Caco-2 (cell line): ENCODE data around the gene CBFA2T2. TPM values are rescaled to one million over a fixed set of nuclear protein-coding genes. Genes with fewer than 3 reads are reported as not detected.
"Not testable (repeated sequence)": the region's sequence is repeated elsewhere in the genome, so short reads cannot be mapped to it uniquely, and the experiment has no call there.

ENCODE experiments used
- BruUV-seq: library from RNA; stranded (reverse); fragments of 400-500 nt; replicated peaks from 2 replicates; lab custom pipeline; 2021; lab: Mats Ljungman, UMichigan
- CTCF ChIA-PET: fragments of 300-600 bp; sonication (Branson Sonifier 250); formaldehyde crosslinking; loops from one replicate; lab custom pipeline; 2022; ENCODE audit warnings: antibody characterized with exemption; lab: Charles Lee
- POLR2A ChIA-PET: fragments of 300-600 bp; sonication (Branson Sonifier 250); formaldehyde crosslinking; loops from one replicate; lab custom pipeline; 2022; ENCODE audit warnings: antibody characterized with exemption; lab: Charles Lee
- DNase-seq, 2 experiments: peaks; one replicate each; pipeline versions ENCODE4 v3.0.0 to v3.0.0-alpha.2; 2020 to 2022
- H3K27me3 ChIP-seq: replicated peaks from 2 replicates; pipeline ENCODE4 v1.6.0; 2011; ENCODE audit warnings: low read length; ENCODE audit not compliant: control insufficient read depth, insufficient read depth
- H3K36me3 ChIP-seq: 2 replicates; pipeline ENCODE4 v1.5.1; 2011; ENCODE audit warnings: low read length; ENCODE audit not compliant: control insufficient read depth, insufficient read depth
- H3K4me1 ChIP-seq: fragments of 250-450 bp; sonication (Bioruptor Pico); 2 replicates; pipeline ENCODE4 v1.5.1; 2020; ENCODE audit warnings: mild to moderate bottlenecking
- H3K4me3 ChIP-seq: 2 replicates; pipeline ENCODE4 v1.5.1; 2011; ENCODE audit warnings: low read depth, mild to moderate bottlenecking, control low read depth, low read length
- H3K9me3 ChIP-seq: fragments of 250-450 bp; sonication (Bioruptor Pico); 2 replicates; pipeline ENCODE4 v1.5.1; 2020; ENCODE audit warnings: mild to moderate bottlenecking, moderate library complexity
- H3K27ac Mint-ChIP-seq: one replicate; pipeline ENCODE4 v1.8.0; 2022; ENCODE audit warnings: mixed read lengths; ENCODE audit not compliant: unreplicated experiment
- H3K27me3 Mint-ChIP-seq: one replicate; pipeline ENCODE4 v1.8.0; 2022; ENCODE audit warnings: mixed read lengths; ENCODE audit not compliant: insufficient read depth, unreplicated experiment
- H3K36me3 Mint-ChIP-seq: one replicate; pipeline ENCODE4 v1.8.0; 2022; ENCODE audit warnings: mild to moderate bottlenecking, mixed read lengths; ENCODE audit not compliant: insufficient read depth, unreplicated experiment
- H3K4me1 Mint-ChIP-seq: one replicate; pipeline ENCODE4 v1.8.0; 2022; ENCODE audit warnings: low read depth, mixed read lengths; ENCODE audit not compliant: unreplicated experiment
- H3K4me3 Mint-ChIP-seq: one replicate; pipeline ENCODE4 v1.8.0; 2022; ENCODE audit warnings: mild to moderate bottlenecking, moderate library complexity, mixed read lengths; ENCODE audit not compliant: unreplicated experiment
- H3K9me3 Mint-ChIP-seq: one replicate; pipeline ENCODE4 v1.8.0; 2022; ENCODE audit warnings: mixed read lengths; ENCODE audit not compliant: unreplicated experiment
- CTCF ChIP-seq, 2 experiments: fragments of 200-600 bp in 1 of 2; IDR thresholded peaks; 1 replicate in 1 of 2; 2 replicates in 1 of 2; pipeline versions ENCODE4 v1.5.1 to v1.8.0; 2011 to 2022; ENCODE audit warnings: antibody characterized with exemption in 1 of 2, control low read depth in 1 of 2, inconsistent platforms in 1 of 2, low read depth in 1 of 2, low read length in 1 of 2, mild to moderate bottlenecking in 1 of 2, moderate library complexity in 1 of 2; ENCODE audit not compliant: insufficient read depth in 1 of 2, severe bottlenecking in 1 of 2, unreplicated experiment in 1 of 2
- intact Hi-C: fragments of 100-400 bp; cut with micrococcal nuclease; formaldehyde crosslinking; loops from one replicate; pipeline ENCODE4 v1.10.0; 2022; ENCODE audit not compliant: unreplicated experiment
- total RNA-seq: library from RNA; stranded (reverse); gene quantifications from 2 replicates; pipeline ENCODE4 v1.2.3, GENCODE V29; 2022

Gene CBFA2T2
- total RNA-seq, 1 experiment from 2014 or later: 30.6 TPM

- H3K4me3 ChIP-seq: no peak overlapping the region
- H3K4me1 ChIP-seq: no peaks in the 10 kb centered on the region
- no peaks in the 10 kb centered on the region for H3K27me3 ChIP-seq
- Mint-ChIP-seq H3K4me1 (no peaks in the 10 kb centered on the region), H3K4me3 (no peak overlapping the region), H3K27ac (no peak overlapping the region), H3K27me3 (no peaks in the 10 kb centered on the region), H3K36me3 (no peaks in the 10 kb centered on the region), H3K9me3 (no peaks in the 10 kb centered on the region)
- H3K9me3 ChIP-seq: no peaks in the 10 kb centered on the region
- POLR2A ChIA-PET: no interaction called here
- TF ChIP-seq CTCF (IDR thresholded peaks at IDR 0.05; ENCODE audit: insufficient read depth in 1 of 2, low read depth in 1 of 2, low read length in 1 of 2, severe bottlenecking in 1 of 2, unreplicated experiment in 1 of 2): no peak
- CTCF ChIA-PET: no interaction called here
- intact Hi-C loops: no loop called here
- H3K36me3 ChIP-seq: no peaks in the 10 kb centered on the region
- no TSS peak for BruUV-seq
- DNase-seq: no peak
Observed at GRCh38 chr20:33459599-33459998, 30.3 kb upstream of the CBFA2T2 start.

- intact Hi-C loops: no loop called here
- Histone ChIP-seq H3K36me3 (no peaks in the 10 kb centered on the region), H3K9me3 (no peaks in the 10 kb centered on the region), H3K4me1 (no peaks in the 10 kb centered on the region; the same call in 1 of the 2 replicates), H3K4me3 (no peak overlapping the region), H3K27me3 (no peaks in the 10 kb centered on the region)
- no peaks in the 10 kb centered on the region for H3K36me3 Mint-ChIP-seq
- H3K27ac Mint-ChIP-seq: no peak overlapping the region
- DNase-seq: no peak
- no peaks in the 10 kb centered on the region for H3K9me3 Mint-ChIP-seq
- no peaks in the 10 kb centered on the region for H3K4me1 Mint-ChIP-seq
- CTCF ChIA-PET: interaction anchor here (0.5 kb wide), 1 partner anchor 210 kb away, joined by 3 read pairs; no protein-coding TSS in a partner anchor
- BruUV-seq: no TSS peak
- no peak for TF ChIP-seq CTCF (IDR thresholded peaks at IDR 0.05; ENCODE audit: insufficient read depth in 1 of 2, low read depth in 1 of 2, low read length in 1 of 2, severe bottlenecking in 1 of 2, unreplicated experiment in 1 of 2)
- no peaks in the 10 kb centered on the region for H3K27me3 Mint-ChIP-seq
- POLR2A ChIA-PET: interaction anchor here (0.6 kb wide), 3 partner anchors 16 to 39 kb away, joined by 3 to 8 read pairs (median 6); no protein-coding TSS in a partner anchor
- H3K4me3 Mint-ChIP-seq: no peak overlapping the region
Observed at GRCh38 chr20:33460711-33461110, 29.2 kb upstream of the CBFA2T2 start.

GRCh38 chr20:33463332-33464101, 26.4 kb upstream of the CBFA2T2 start:
- H3K4me1 Mint-ChIP-seq: no peaks in the 10 kb centered on the region
- no peak for DNase-seq
- H3K27ac Mint-ChIP-seq: no peak overlapping the region
- Histone ChIP-seq H3K4me3 (no peak overlapping the region), H3K27me3 (no peaks in the 10 kb centered on the region), H3K36me3 (no peaks in the 10 kb centered on the region), H3K4me1 (no peaks in the 10 kb centered on the region; the same call in 1 of the 2 replicates), H3K9me3 (no peaks in the 10 kb centered on the region)
- no peaks in the 10 kb centered on the region for H3K27me3 Mint-ChIP-seq
- no peak for TF ChIP-seq CTCF (IDR thresholded peaks at IDR 0.05; ENCODE audit: insufficient read depth in 1 of 2, low read depth in 1 of 2, low read length in 1 of 2, severe bottlenecking in 1 of 2, unreplicated experiment in 1 of 2)
- H3K9me3 Mint-ChIP-seq: no peaks in the 10 kb centered on the region
- intact Hi-C loops: no loop called here
- H3K36me3 Mint-ChIP-seq: no peaks in the 10 kb centered on the region
- no peak overlapping the region for H3K4me3 Mint-ChIP-seq
- BruUV-seq: no TSS peak
- ChIA-PET CTCF (interaction anchor here (0.7 kb wide), 1 partner anchor 190 kb away, joined by 3 read pairs; no protein-coding TSS in a partner anchor), POLR2A (interaction anchor here (1.1 kb wide), 1 partner anchor 26 kb away, joined by 3 read pairs; the partner anchor contains the start of gene CBFA2T2)

DNA sequence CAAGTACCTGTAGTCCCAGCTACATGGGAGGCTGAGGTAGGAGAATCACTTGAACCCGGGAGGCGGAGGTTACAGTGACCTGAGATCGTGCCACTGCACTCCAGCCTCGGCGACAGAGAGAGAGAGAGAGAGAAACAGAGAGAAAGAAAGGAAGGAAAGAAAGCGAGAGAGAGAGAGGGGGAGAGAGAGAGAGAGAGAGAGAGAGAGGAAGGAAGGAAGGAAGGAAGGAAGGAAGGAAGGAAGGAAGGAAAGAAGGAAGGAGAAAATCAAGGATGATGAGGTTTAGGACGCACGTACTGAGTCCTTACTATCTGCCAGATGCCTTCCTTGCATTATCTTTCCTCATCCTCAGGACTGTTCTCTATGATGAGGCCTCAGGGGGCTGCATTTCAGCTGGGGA, 25.1 kb upstream of the CBFA2T2 start:
- H3K27ac Mint-ChIP-seq, H3K36me3 ChIP-seq, H3K27me3 Mint-ChIP-seq, H3K4me3 Mint-ChIP-seq, H3K4me3 ChIP-seq, H3K9me3 Mint-ChIP-seq, H3K4me1 Mint-ChIP-seq, BruUV-seq, H3K27me3 ChIP-seq, POLR2A ChIA-PET, intact Hi-C loops, H3K36me3 Mint-ChIP-seq, DNase-seq, H3K4me1 ChIP-seq, H3K9me3 ChIP-seq: not testable (repeated sequence)
- CTCF ChIA-PET: interaction anchor here (0.6 to 1.1 kb wide), 2 partner anchors 189 to 941 kb away, joined by 3 to 4 read pairs; no protein-coding TSS in a partner anchor
